ENCODE data around the gene FSCN2. TPM values are rescaled to one million over a fixed set of nuclear protein-coding genes. Genes with fewer than 3 reads are reported as not detected.

The FSCN2 gene
- polyA plus RNA-seq, 1 donor (not counting 4 experiments of a cell fraction or from before 2014, with no cell fraction given), result not detected

DNA sequence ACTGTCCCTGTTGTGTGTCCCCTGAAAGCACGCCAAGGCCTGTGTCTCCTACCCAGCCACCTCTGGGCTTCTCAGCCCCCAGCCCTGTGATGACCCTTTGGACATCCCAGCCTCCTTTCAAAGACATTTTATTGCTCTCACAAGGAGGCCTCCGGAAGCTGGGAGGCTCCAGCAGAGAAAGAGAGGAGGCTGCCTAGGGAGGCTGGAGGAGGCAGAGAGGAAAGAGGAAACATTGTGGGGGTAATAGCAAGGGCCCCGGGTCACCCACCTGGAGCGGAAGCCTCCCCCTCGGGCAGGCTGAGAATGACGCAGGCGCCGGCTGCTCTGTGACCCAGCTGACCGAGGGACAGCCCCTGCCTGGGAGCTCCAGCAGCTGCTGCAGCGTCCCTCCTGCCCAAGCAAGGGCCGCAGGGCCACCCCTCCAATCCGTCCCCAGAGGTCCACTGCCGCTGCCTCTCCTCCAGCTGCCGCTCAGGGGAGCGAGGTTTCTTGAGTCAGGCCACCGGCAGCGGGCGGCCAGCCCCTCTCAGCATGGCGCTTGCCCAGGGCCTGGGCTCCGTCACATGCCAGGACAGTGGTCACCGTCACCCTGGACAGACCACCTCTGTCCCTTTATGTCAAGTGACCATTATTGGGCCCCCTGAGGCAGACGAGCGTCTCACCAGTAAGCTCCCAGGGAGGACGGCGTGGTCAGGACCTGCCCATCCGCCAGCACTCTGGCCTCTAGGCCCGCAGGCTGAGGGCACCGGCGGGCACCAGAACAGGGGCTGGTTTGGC is 44.9 kb upstream of the FSCN2 start:
- dilution Hi-C loops (cut with MboI; ENCODE audit: extremely low pct_ligation_motif_present, low sequenced_read_pairs), result no loop called here

GRCh38 chr17:81483862-81484194 is 44.3 kb upstream of the FSCN2 start:
- no peaks in the 10 kb centered on the region for H3K36me3 ChIP-seq (ENCODE audit: control insufficient read depth in 2 of 2, extremely low read depth in 1 of 2, insufficient read depth in 2 of 2, low read length in 2 of 2)
- DNase-seq (ENCODE audit: low read depth, low spot score) (no peak), FAIRE-seq (no peak)
- H3K9me1 ChIP-seq (ENCODE audit: control insufficient read depth, extremely low read depth, insufficient read depth, low read length), result no peaks in the 10 kb centered on the region
- H4K20me1 ChIP-seq (ENCODE audit: control insufficient read depth, extremely low read depth, insufficient read depth, low read length), result no peaks in the 10 kb centered on the region
- H3K27ac ChIP-seq (ENCODE audit: control insufficient read depth, insufficient read depth, low read length), result no peak overlapping the region
- no peaks in the 10 kb centered on the region for H3K9me3 ChIP-seq (ENCODE audit: control insufficient read depth, low read depth, low read length)
- H3K4me3 ChIP-seq (ENCODE audit: control insufficient read depth in 2 of 3, extremely low read depth in 1 of 3, insufficient read depth in 2 of 3, low read depth in 1 of 3, low read length in 3 of 3), result peak overlapping the region; percentile 17 to 51 (median 42)
- no peaks in the 10 kb centered on the region for H3K79me2 ChIP-seq (ENCODE audit: control insufficient read depth, insufficient read depth, low read length)
- TF ChIP-seq CTCF (optimal IDR thresholded peaks at IDR 0.05 in 1 of 3, IDR thresholded peaks at IDR 0.05 in 1 of 3, conservative IDR thresholded peaks at IDR 0.05 in 1 of 3; ENCODE audit: extremely low read depth in 1 of 3, insufficient read depth in 2 of 3, low read length in 3 of 3) (no peak), EZH2 (IDR thresholded peaks at IDR 0.05; ENCODE audit: low read length) (no peak)
- H3K4me2 ChIP-seq (ENCODE audit: control insufficient read depth, extremely low read depth, insufficient read depth, low read depth, low read length), result peak overlapping the region; percentile 79
- H3K4me1 ChIP-seq (ENCODE audit: control insufficient read depth, extremely low read depth, insufficient read depth, low read length), result peaks cover 4% of the 10 kb centered on the region
- H3K27me3 ChIP-seq (ENCODE audit: control insufficient read depth, extremely low read depth, insufficient read depth, low read length), result peaks cover 23% of the 10 kb centered on the region
- peak overlapping the region; percentile 28 for H3K9ac ChIP-seq (ENCODE audit: control insufficient read depth, extremely low read depth, insufficient read depth, low read length)
- dilution Hi-C loops (cut with MboI; ENCODE audit: extremely low pct_ligation_motif_present, low sequenced_read_pairs), result no loop called here
- peak overlapping the region; percentile 90 for H2AFZ ChIP-seq (ENCODE audit: control insufficient read depth, low read length)

More for the DNA sequence above, 44.9 kb upstream of the FSCN2 start:
- H3K4me2 ChIP-seq (ENCODE audit: control insufficient read depth, extremely low read depth, insufficient read depth, low read depth, low read length), result no peak overlapping the region
- DNase-seq (ENCODE audit: low read depth, low spot score) (no peak), FAIRE-seq (no peak)
- H3K27me3 ChIP-seq (ENCODE audit: control insufficient read depth, extremely low read depth, insufficient read depth, low read length), result peaks cover 23% of the 10 kb centered on the region
- no peaks in the 10 kb centered on the region for H3K9me1 ChIP-seq (ENCODE audit: control insufficient read depth, extremely low read depth, insufficient read depth, low read length)
- H2AFZ ChIP-seq (ENCODE audit: control insufficient read depth, low read length), result no peak overlapping the region
- no peak overlapping the region for H3K27ac ChIP-seq (ENCODE audit: control insufficient read depth, insufficient read depth, low read length)
- H4K20me1 ChIP-seq (ENCODE audit: control insufficient read depth, extremely low read depth, insufficient read depth, low read length), result no peaks in the 10 kb centered on the region
- H3K4me3 ChIP-seq (ENCODE audit: control insufficient read depth in 2 of 3, extremely low read depth in 1 of 3, insufficient read depth in 2 of 3, low read depth in 1 of 3, low read length in 3 of 3), result no peak overlapping the region
- H3K4me1 ChIP-seq (ENCODE audit: control insufficient read depth, extremely low read depth, insufficient read depth, low read length), result peaks cover 4% of the 10 kb centered on the region
- no peaks in the 10 kb centered on the region for H3K79me2 ChIP-seq (ENCODE audit: control insufficient read depth, insufficient read depth, low read length)
- H3K36me3 ChIP-seq (ENCODE audit: control insufficient read depth in 2 of 2, extremely low read depth in 1 of 2, insufficient read depth in 2 of 2, low read length in 2 of 2), result no peaks in the 10 kb centered on the region
- H3K9me3 ChIP-seq (ENCODE audit: control insufficient read depth, low read depth, low read length), result no peaks in the 10 kb centered on the region
- no peak overlapping the region for H3K9ac ChIP-seq (ENCODE audit: control insufficient read depth, extremely low read depth, insufficient read depth, low read length)
- TF ChIP-seq EZH2 (IDR thresholded peaks at IDR 0.05; ENCODE audit: low read length) (no peak), CTCF (optimal IDR thresholded peaks at IDR 0.05 in 1 of 3, IDR thresholded peaks at IDR 0.05 in 1 of 3, conservative IDR thresholded peaks at IDR 0.05 in 1 of 3; ENCODE audit: extremely low read depth in 1 of 3, insufficient read depth in 2 of 3, low read length in 3 of 3) (no peak)
